K562 (cell line): ENCODE data around the gene USP11. TPM values are rescaled to one million over a fixed set of nuclear protein-coding genes. Genes with fewer than 3 reads are reported as not detected.

Experiments used
- ATAC-seq: fragments of 200-7000 bp; cut with Tn5 transposase; 3 replicates; pipeline ENCODE4 v1.9.1; 2020; ENCODE audit warnings: moderate library complexity
- BruUV-seq: library from RNA; stranded (reverse); fragments of 400-500 nt; replicated peaks from 2 replicates; lab custom pipeline; 2021; lab: Mats Ljungman, UMichigan
- CTCF ChIA-PET: fragments of 300-600 bp; formaldehyde crosslinking; extraction: SDS; loops from one replicate; lab custom pipeline; 2021; ENCODE audit warnings: low intra/inter-chr PET ratio; lab: Yijun Ruan, JAX
- POLR2A ChIA-PET: fragments of 300-600, 350-650 bp; sonication (Branson Sonifier 250); formaldehyde crosslinking; extraction: SDS; loops from one replicate; lab custom pipeline; 2021; ENCODE audit warnings: antibody characterized with exemption, inconsistent platforms; lab: Yijun Ruan, JAX
- DNase-seq, 4 experiments: peaks; one replicate each; pipeline versions ENCODE4 v3.0.0 to v3.0.0-alpha.2; 2011 to 2018; ENCODE audit warnings: low spot score in 3 of 4, mixed read lengths in 3 of 4; ENCODE audit errors: extremely low read depth in 1 of 4
- FAIRE-seq: peaks from 2 replicates; lab custom pipeline; 2011; peaks lifted over from hg19 to GRCh38; lab: Jason Lieb, UNC
- H2AFZ ChIP-seq: 2 replicates; pipeline ENCODE4 v1.6.0; 2011; ENCODE audit warnings: low read depth, low read length, control low read depth, inconsistent platforms
- H3K27ac ChIP-seq: fragments of 200-600 bp; 3 replicates; pipeline ENCODE4 v1.8.0; 2011; ENCODE audit warnings: low read depth, mild to moderate bottlenecking, control low read depth, inconsistent platforms, low read length, moderate library complexity, mixed read lengths; ENCODE audit errors: extremely low read depth
- H3K27me3 ChIP-seq, 2 experiments: fragments of 300-600 bp in 1 of 2; 2 replicates in 1 of 2; 3 replicates in 1 of 2; pipeline versions ENCODE4 v1.6.0 to v1.8.0; 2011; ENCODE audit warnings: inconsistent platforms in 2 of 2, low read length in 2 of 2, mild to moderate bottlenecking in 1 of 2, mixed read lengths in 1 of 2, moderate library complexity in 1 of 2; ENCODE audit not compliant: control insufficient read depth in 2 of 2, insufficient read depth in 2 of 2
- H3K36me3 ChIP-seq: fragments of 300-600 bp; 3 replicates; pipeline ENCODE4 v1.8.0; 2011; ENCODE audit warnings: mild to moderate bottlenecking, low read length, inconsistent platforms; ENCODE audit not compliant: control insufficient read depth, insufficient read depth
- H3K4me1 ChIP-seq, 2 experiments: fragments of 200-600 bp in 1 of 2; replicated peaks in 1 of 2; 2 replicates in 1 of 2; 3 replicates in 1 of 2; pipeline versions ENCODE4 v1.5.1 to v1.8.0; 2011; ENCODE audit warnings: inconsistent platforms in 2 of 2, low read length in 2 of 2, mild to moderate bottlenecking in 1 of 2, mixed read lengths in 1 of 2, moderate library complexity in 1 of 2; ENCODE audit not compliant: control insufficient read depth in 2 of 2, insufficient read depth in 2 of 2
- H3K4me2 ChIP-seq: 2 replicates; pipeline ENCODE4 v1.6.1; 2011; ENCODE audit warnings: low read length, control low read depth, inconsistent platforms, mixed read lengths; ENCODE audit not compliant: insufficient read depth
- H3K4me3 ChIP-seq: fragments of 200-600 bp; sonication (generic), shearing (Covaris generic); 2 replicates; pipeline ENCODE4 v1.5.1; 2016; ENCODE audit warnings: control low read depth, inconsistent platforms
- H3K79me2 ChIP-seq: fragments of 200-600 bp; 3 replicates; pipeline ENCODE4 v1.8.0; 2011; ENCODE audit warnings: low read length, inconsistent platforms; ENCODE audit not compliant: control insufficient read depth, insufficient read depth
- H3K9ac ChIP-seq, 2 experiments: 2 replicates each; pipeline versions ENCODE4 v1.6.0 to v1.6.1; 2011; ENCODE audit warnings: low read depth in 2 of 2, low read length in 2 of 2, control low read depth in 1 of 2, inconsistent platforms in 1 of 2, mild to moderate bottlenecking in 1 of 2, mixed read lengths in 1 of 2; ENCODE audit not compliant: insufficient read depth in 1 of 2
- H3K9me1 ChIP-seq: one replicate; pipeline ENCODE4 v1.6.0; 2011; ENCODE audit warnings: inconsistent platforms, mild to moderate bottlenecking, low read length, moderate library complexity; ENCODE audit not compliant: control insufficient read depth, insufficient read depth
- H3K9me3 ChIP-seq: replicated peaks from 2 replicates; pipeline ENCODE4 v1.5.1; 2011; ENCODE audit warnings: low read depth, low read length, inconsistent platforms; ENCODE audit not compliant: control insufficient read depth, insufficient read depth
- H4K20me1 ChIP-seq: replicated peaks from 2 replicates; pipeline ENCODE4 v1.6.1; 2011; ENCODE audit warnings: low read length, inconsistent platforms, mixed read lengths; ENCODE audit not compliant: control insufficient read depth, insufficient read depth
- BRF2 ChIP-seq: IDR thresholded peaks from 3 replicates; pipeline ENCODE4 v1.6.1; 2011; ENCODE audit warnings: borderline replicate concordance, mild to moderate bottlenecking; ENCODE audit not compliant: insufficient read length, insufficient read depth
- ERF ChIP-seq: fragments of 450-650 bp; formaldehyde crosslinking; IDR thresholded peaks from 2 replicates; pipeline ENCODE4 v1.4.0; 2020; ENCODE audit warnings: mild to moderate bottlenecking, mixed read lengths
- FOXP1 ChIP-seq: sonication (generic); formaldehyde crosslinking; IDR thresholded peaks from 2 replicates; pipeline ENCODE4 v1.8.0; 2022; ENCODE audit warnings: mild to moderate bottlenecking, missing genetic modification reagents
- GABPB1 ChIP-seq: sonication (generic); formaldehyde crosslinking; IDR thresholded peaks from 2 replicates; pipeline ENCODE4 v1.8.0; 2022; ENCODE audit warnings: mild to moderate bottlenecking, missing genetic modification reagents
- HDAC2 ChIP-seq: fragments of 450-650 bp; IDR thresholded peaks from 2 replicates; pipeline ENCODE4 v1.6.1; 2016; ENCODE audit warnings: mild to moderate bottlenecking
- HDAC3 ChIP-seq: fragments of 450-650 bp; IDR thresholded peaks from 2 replicates; pipeline ENCODE4 v1.6.1; 2018; ENCODE audit warnings: borderline replicate concordance, mild to moderate bottlenecking, moderate library complexity; ENCODE audit not compliant: partially characterized antibody
- MIER1 ChIP-seq: fragments of 450-650 bp; IDR thresholded peaks from 2 replicates; pipeline ENCODE4 v1.6.1; 2016; ENCODE audit warnings: antibody characterized with exemption, mild to moderate bottlenecking, low read depth
- MTA1 ChIP-seq: fragments of 450-650 bp; IDR thresholded peaks from 2 replicates; pipeline ENCODE4 v1.6.1; 2017; ENCODE audit warnings: borderline replicate concordance
- NFIC ChIP-seq: fragments of 450-650 bp; IDR thresholded peaks from 2 replicates; pipeline ENCODE4 v1.6.1; 2017; ENCODE audit warnings: mild to moderate bottlenecking, inconsistent platforms
- SMARCA4 ChIP-seq: fragments of 450-650 bp; IDR thresholded peaks from 2 replicates; pipeline ENCODE4 v1.6.1; 2016
- UBTF ChIP-seq, 2 experiments: IDR thresholded peaks; 2 replicates each; pipeline ENCODE4 v1.6.1; 2012; ENCODE audit warnings: improper control_type of control experiment in 2 of 2, low read depth in 2 of 2, low read length in 2 of 2, borderline replicate concordance in 1 of 2
- ZFPM2 ChIP-seq: fragments of 250-450 bp; sonication (Bioruptor Pico); IDR thresholded peaks from 2 replicates; pipeline ENCODE4 v1.5.1; 2022; ENCODE audit warnings: mild to moderate bottlenecking
- ZZZ3 ChIP-seq: fragments of 450-650 bp; IDR thresholded peaks from 2 replicates; pipeline ENCODE4 v1.6.1; 2016; ENCODE audit warnings: antibody characterized with exemption, mild to moderate bottlenecking, moderate library complexity
- WGBS: fragments of 100-300 bp; shearing (Covaris generic); methylation state at CpG from one replicate; pipeline ENCODE4 v1.1.6; 2016; ENCODE audit warnings: low coverage, mixed read lengths; ENCODE audit not compliant: insufficient coverage; ENCODE audit errors: missing lambda C conversion rate; 5-methylcytosine and 5-hydroxymethylcytosine counted together
- in situ Hi-C: fragments of 300-500 bp; cut with MboI; formaldehyde crosslinking; loops from 4 replicates; pipeline ENCODE4 v1.15.0; 2018; ENCODE audit warnings: inconsistent platforms, mixed read lengths
- intact Hi-C: fragments of 100-400 bp; cut with micrococcal nuclease; formaldehyde crosslinking; loops from 2 replicates; pipeline ENCODE4 v1.14.2; 2022
- polyA plus RNA-seq, 8 experiments: library from polyadenylated mRNA; depleted of rRNA in 4 of 8; stranded (reverse) in 5 of 8; unstranded in 3 of 8; fragments of >200 nt; fragmentation: Nextera tagmentation in 2 of 8; fragmentation: Illumina TruSeq in 1 of 8; extraction: Ambion mirVana in 2 of 8; extraction: Trizol in 1 of 8; gene quantifications; 2 replicates each; pipeline versions ENCODE4 v1.2.1 to v1.2.3, GENCODE V29; 2011 to 2014; ENCODE audit warnings: inconsistent platforms in 1 of 8, missing spikeins in 1 of 8
- total RNA-seq, 7 experiments: library from RNA; depleted of rRNA in 6 of 7; stranded (reverse); fragments of >200 nt in 6 of 7; fragmentation: Illumina TruSeq in 2 of 7; extraction: Trizol in 2 of 7; gene quantifications; 2 replicates each; pipeline versions ENCODE4 v1.2.1 to v1.2.3, GENCODE V29; 2011 to 2021; ENCODE audit warnings: low replicate concordance in 1 of 7
- TF ChIP-seq, protein P1 (sequence below): sonication (generic); formaldehyde crosslinking; IDR thresholded peaks from 2 replicates; pipeline ENCODE4 v1.8.0; 2022; ENCODE audit warnings: mild to moderate bottlenecking, missing genetic modification reagents
- TF ChIP-seq, protein P2 (sequence below): fragments of 250-450 bp; sonication (Bioruptor Pico); IDR thresholded peaks from 2 replicates; pipeline ENCODE4 v1.4.0; 2020; ENCODE audit warnings: mild to moderate bottlenecking, moderate library complexity

The USP11 gene
- total and polyA plus RNA-seq, 9 of the 15 experiments (the other 6 are each of a cell fraction or from before 2014, with no cell fraction given), result 2.5 to 29.0 (median 11.7) TPM

- in situ Hi-C loops, result no loop called here
- TF ChIP-seq MTA1 (no peak), FOXP1 (CRISPR knock-in tag) (no peak), ERF (CRISPR knock-in tag) (no peak), ZFPM2 (CRISPR knock-in tag) (no peak), BRF2 (no peak), ZZZ3 (no peak), MIER1 (no peak), GABPB1 (CRISPR knock-in tag) (no peak), UBTF (IDR thresholded peaks at IDR 0.05; ENCODE audit: borderline replicate concordance in 1 of 2, low read depth in 2 of 2, low read length in 2 of 2) (no peak), HDAC3 (no peak), NFIC (no peak), SMARCA4 (no peak), HDAC2 (no peak)
- TF ChIP-seq, protein P1, sequence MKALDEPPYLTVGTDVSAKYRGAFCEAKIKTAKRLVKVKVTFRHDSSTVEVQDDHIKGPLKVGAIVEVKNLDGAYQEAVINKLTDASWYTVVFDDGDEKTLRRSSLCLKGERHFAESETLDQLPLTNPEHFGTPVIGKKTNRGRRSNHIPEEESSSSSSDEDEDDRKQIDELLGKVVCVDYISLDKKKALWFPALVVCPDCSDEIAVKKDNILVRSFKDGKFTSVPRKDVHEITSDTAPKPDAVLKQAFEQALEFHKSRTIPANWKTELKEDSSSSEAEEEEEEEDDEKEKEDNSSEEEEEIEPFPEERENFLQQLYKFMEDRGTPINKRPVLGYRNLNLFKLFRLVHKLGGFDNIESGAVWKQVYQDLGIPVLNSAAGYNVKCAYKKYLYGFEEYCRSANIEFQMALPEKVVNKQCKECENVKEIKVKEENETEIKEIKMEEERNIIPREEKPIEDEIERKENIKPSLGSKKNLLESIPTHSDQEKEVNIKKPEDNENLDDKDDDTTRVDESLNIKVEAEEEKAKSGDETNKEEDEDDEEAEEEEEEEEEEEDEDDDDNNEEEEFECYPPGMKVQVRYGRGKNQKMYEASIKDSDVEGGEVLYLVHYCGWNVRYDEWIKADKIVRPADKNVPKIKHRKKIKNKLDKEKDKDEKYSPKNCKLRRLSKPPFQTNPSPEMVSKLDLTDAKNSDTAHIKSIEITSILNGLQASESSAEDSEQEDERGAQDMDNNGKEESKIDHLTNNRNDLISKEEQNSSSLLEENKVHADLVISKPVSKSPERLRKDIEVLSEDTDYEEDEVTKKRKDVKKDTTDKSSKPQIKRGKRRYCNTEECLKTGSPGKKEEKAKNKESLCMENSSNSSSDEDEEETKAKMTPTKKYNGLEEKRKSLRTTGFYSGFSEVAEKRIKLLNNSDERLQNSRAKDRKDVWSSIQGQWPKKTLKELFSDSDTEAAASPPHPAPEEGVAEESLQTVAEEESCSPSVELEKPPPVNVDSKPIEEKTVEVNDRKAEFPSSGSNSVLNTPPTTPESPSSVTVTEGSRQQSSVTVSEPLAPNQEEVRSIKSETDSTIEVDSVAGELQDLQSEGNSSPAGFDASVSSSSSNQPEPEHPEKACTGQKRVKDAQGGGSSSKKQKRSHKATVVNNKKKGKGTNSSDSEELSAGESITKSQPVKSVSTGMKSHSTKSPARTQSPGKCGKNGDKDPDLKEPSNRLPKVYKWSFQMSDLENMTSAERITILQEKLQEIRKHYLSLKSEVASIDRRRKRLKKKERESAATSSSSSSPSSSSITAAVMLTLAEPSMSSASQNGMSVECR (CRISPR knock-in tag), result no peak
- TF ChIP-seq, protein P2, sequence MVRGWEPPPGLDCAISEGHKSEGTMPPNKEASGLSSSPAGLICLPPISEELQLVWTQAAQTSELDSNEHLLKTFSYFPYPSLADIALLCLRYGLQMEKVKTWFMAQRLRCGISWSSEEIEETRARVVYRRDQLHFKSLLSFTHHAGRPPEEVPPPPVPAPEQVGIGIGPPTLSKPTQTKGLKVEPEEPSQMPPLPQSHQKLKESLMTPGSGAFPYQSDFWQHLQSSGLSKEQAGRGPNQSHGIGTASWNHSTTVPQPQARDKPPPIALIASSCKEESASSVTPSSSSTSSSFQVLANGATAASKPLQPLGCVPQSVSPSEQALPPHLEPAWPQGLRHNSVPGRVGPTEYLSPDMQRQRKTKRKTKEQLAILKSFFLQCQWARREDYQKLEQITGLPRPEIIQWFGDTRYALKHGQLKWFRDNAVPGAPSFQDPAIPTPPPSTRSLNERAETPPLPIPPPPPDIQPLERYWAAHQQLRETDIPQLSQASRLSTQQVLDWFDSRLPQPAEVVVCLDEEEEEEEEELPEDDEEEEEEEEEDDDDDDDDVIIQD (CRISPR knock-in tag), result no peak
Observed at GRCh38 chrX:47221756-47222155, 11.1 kb upstream of the USP11 start.

More at GRCh38 chrX:47221756-47222155, 11.1 kb upstream of the USP11 start:
- peaks cover 46% of the 10 kb centered on the region for H3K79me2 ChIP-seq
- intact Hi-C loops, result no loop called here
- peaks cover 67% of the 10 kb centered on the region; the same call in 2 of the 3 replicates for H3K36me3 ChIP-seq
- no peaks in the 10 kb centered on the region for H3K27me3 ChIP-seq
- POLR2A ChIA-PET, result no interaction called here
- H3K27ac ChIP-seq, result no peak overlapping the region
- no peaks in the 10 kb centered on the region for H3K9me3 ChIP-seq
- no peak overlapping the region for H3K4me3 ChIP-seq
- no peak overlapping the region for H3K4me2 ChIP-seq
- ATAC-seq (no peak), DNase-seq (no peak), FAIRE-seq (no peak)
- no peak overlapping the region for H2AFZ ChIP-seq
- BruUV-seq, result no TSS peak
- H4K20me1 ChIP-seq, result peaks cover 33% of the 10 kb centered on the region
- H3K9me1 ChIP-seq, result peaks cover 7% of the 10 kb centered on the region
- WGBS, result 73% methylated on average over 3 of the region's 4 CpGs
- CTCF ChIA-PET, result no interaction called here
- H3K4me1 ChIP-seq, result peaks cover 16 to 30% of the 10 kb centered on the region in 2 experiments; a peak in 4 of 5 replicates
- no peak overlapping the region; a peak in 1 of 4 replicates for H3K9ac ChIP-seq
